ENCODE measurements around the gene AAMDC. TPM values are rescaled to one million over a fixed set of nuclear protein-coding genes. Genes with fewer than 3 reads are reported as not detected.
"Not testable (repeated sequence)": the region's sequence is repeated elsewhere in the genome, so short reads cannot be mapped to it uniquely, and the experiment has no call there.

Gene AAMDC
- total and polyA plus RNA-seq, 9 donors: 21.8 to 77.6 (median 40.6) TPM

GRCh38 chr11:77851503-77851902, 30.6 kb downstream of the AAMDC start:
- TF ChIP-seq CTCF (IDR thresholded peaks at IDR 0.05) (no peak), EP300 (IDR thresholded peaks at IDR 0.05) (no peak), POLR2A (IDR thresholded peaks at IDR 0.05) (no peak)
- Histone ChIP-seq H3K4me3 (no peak overlapping the region), H3K27me3 (no peaks in the 10 kb centered on the region), H3K36me3 (no peaks in the 10 kb centered on the region), H3K9me3 (peaks cover 0 to 11% of the 10 kb centered on the region in 2 donors), H3K27ac (no peak overlapping the region), H3K4me1 (ENCODE audit: insufficient read depth) (no peaks in the 10 kb centered on the region)
- 59 to 72% (median 63%) methylated on average over 1 of the region's 1 CpG for WGBS, 3 donors
- no peak for DNase-seq
- intact Hi-C loops (cut with DNase I): no loop called here

GRCh38 chr11:77854838-77855237, 33.9 kb downstream of the AAMDC start:
- Histone ChIP-seq H3K4me1 (ENCODE audit: insufficient read depth) (no peaks in the 10 kb centered on the region), H3K27me3 (no peaks in the 10 kb centered on the region), H3K9me3 (peaks cover 0 to 11% of the 10 kb centered on the region in 2 donors), H3K27ac (no peak overlapping the region), H3K4me3 (no peak overlapping the region), H3K36me3 (no peaks in the 10 kb centered on the region)
- intact Hi-C loops (cut with DNase I): no loop called here
- WGBS, 3 donors: 97 to 100% (median 100%) methylated on average over 2 of the region's 2 CpGs
- TF ChIP-seq CTCF (IDR thresholded peaks at IDR 0.05): no peak
- TF ChIP-seq EP300 (IDR thresholded peaks at IDR 0.05): no peak
- no peak for TF ChIP-seq POLR2A (IDR thresholded peaks at IDR 0.05)
- no peak for DNase-seq

GRCh38 chr11:77857906-77858457, 37.0 kb downstream of the AAMDC start:
- H3K36me3 ChIP-seq; H3K27me3 ChIP-seq; H3K27ac ChIP-seq; H3K4me3 ChIP-seq; H3K4me1 ChIP-seq (ENCODE audit: insufficient read depth); DNase-seq; intact Hi-C loops (cut with DNase I): not testable (repeated sequence)
- 91 to 96% (median 96%) methylated on average over 10 of the region's 10 CpGs for WGBS, 3 donors
- peaks cover 0 to 11% of the 10 kb centered on the region in 2 donors for H3K9me3 ChIP-seq

GRCh38 chr11:77861444-77861843, 40.5 kb downstream of the AAMDC start:
- DNase-seq; intact Hi-C loops (cut with DNase I); H3K4me3 ChIP-seq; H3K27me3 ChIP-seq; H3K36me3 ChIP-seq; H3K4me1 ChIP-seq (ENCODE audit: insufficient read depth); H3K27ac ChIP-seq; H3K9me3 ChIP-seq: not testable (repeated sequence)
- WGBS, 3 donors: 90 to 93% (median 90%) methylated on average over 10 of the region's 10 CpGs

- Histone ChIP-seq H3K27ac (no peak overlapping the region), H3K4me3 (no peak overlapping the region), H3K27me3 (no peaks in the 10 kb centered on the region), H3K9me3 (no peaks in the 10 kb centered on the region), H3K4me1 (ENCODE audit: insufficient read depth) (peaks cover 3% of the 10 kb centered on the region), H3K36me3 (peaks cover 2% of the 10 kb centered on the region)
- 33 to 59% (median 43%) methylated on average over 1 of the region's 1 CpG for WGBS, 3 donors
- no peak for DNase-seq
- TF ChIP-seq CTCF (IDR thresholded peaks at IDR 0.05): no peak
- no peak for TF ChIP-seq POLR2A (IDR thresholded peaks at IDR 0.05)
- no peak for TF ChIP-seq EP300 (IDR thresholded peaks at IDR 0.05)
- intact Hi-C loops (cut with DNase I): no loop called here
Observed at GRCh38 chr11:77865805-77866204, 44.9 kb downstream of the AAMDC start.
